GM23248 (cell line): ENCODE results near the gene TUBAL3. TPM values are rescaled to one million over a fixed set of nuclear protein-coding genes. Genes with fewer than 3 reads are reported as not detected.

Experiments
- DNase-seq: peaks from one replicate; pipeline ENCODE4 v3.0.0-alpha.2; 2015
- H2AFZ ChIP-seq: fragments of 200-600 bp; sonication (generic); 2 replicates; pipeline ENCODE4 v1.6.1; 2016; ENCODE audit warnings: antibody characterized with exemption
- H3F3A ChIP-seq: fragments of 200-600 bp; sonication (generic); 2 replicates; pipeline ENCODE4 v1.6.1; 2016; ENCODE audit warnings: mild to moderate bottlenecking, antibody characterized with exemption, mixed run types; ENCODE audit not compliant: insufficient read depth
- H3K27ac ChIP-seq: fragments of 200-600 bp; sonication (generic); 2 replicates; pipeline ENCODE4 v1.5.1; 2016; ENCODE audit warnings: mild to moderate bottlenecking
- H3K27me3 ChIP-seq: fragments of 200-600 bp; sonication (generic); replicated peaks from 2 replicates; pipeline ENCODE4 v1.6.1; 2016; ENCODE audit warnings: mild to moderate bottlenecking; ENCODE audit not compliant: insufficient read depth
- H3K36me3 ChIP-seq: fragments of 200-600 bp; sonication (generic); 2 replicates; pipeline ENCODE4 v1.6.1; 2016; ENCODE audit warnings: low read depth, mild to moderate bottlenecking
- H3K4me1 ChIP-seq: fragments of 200-600 bp; sonication (generic); 2 replicates; pipeline ENCODE4 v1.6.1; 2016; ENCODE audit warnings: mild to moderate bottlenecking; ENCODE audit not compliant: insufficient read depth
- H3K4me2 ChIP-seq: fragments of 200-600 bp; sonication (generic); one replicate; pipeline ENCODE4 v1.6.1; 2016; ENCODE audit warnings: mild to moderate bottlenecking; ENCODE audit not compliant: unreplicated experiment
- H3K4me3 ChIP-seq: fragments of 200-600 bp; sonication (generic); 2 replicates; pipeline ENCODE4 v1.5.1; 2016; ENCODE audit warnings: mild to moderate bottlenecking
- H3K79me2 ChIP-seq: fragments of 200-600 bp; sonication (generic); 2 replicates; pipeline ENCODE4 v1.6.1; 2016; ENCODE audit warnings: mild to moderate bottlenecking; ENCODE audit not compliant: insufficient read depth
- H3K9ac ChIP-seq: fragments of 200-600 bp; sonication (generic); 2 replicates; pipeline ENCODE4 v1.6.1; 2016; ENCODE audit warnings: mild to moderate bottlenecking
- H3K9me2 ChIP-seq: fragments of 200-600 bp; sonication (generic); 2 replicates; pipeline ENCODE4 v1.6.1; 2016; ENCODE audit warnings: mixed run types, mild to moderate bottlenecking, moderate library complexity; ENCODE audit not compliant: insufficient read depth
- H3K9me3 ChIP-seq: fragments of 200-600 bp; sonication (generic); one replicate; pipeline ENCODE4 v1.6.1; 2017; ENCODE audit warnings: low read depth
- H4K20me1 ChIP-seq: fragments of 200-600 bp; sonication (generic); 2 replicates; pipeline ENCODE4 v1.6.0; 2016; ENCODE audit not compliant: insufficient read depth
- EZH2 ChIP-seq: fragments of 200-600 bp; sonication (generic); IDR thresholded peaks from 2 replicates; pipeline ENCODE4 v1.6.1; 2018; ENCODE audit warnings: antibody characterized with exemption, mild to moderate bottlenecking; ENCODE audit not compliant: insufficient read depth, poor library complexity, severe bottlenecking
- EZH2phosphoT487 ChIP-seq: fragments of 200-600 bp; sonication (generic); IDR thresholded peaks from 2 replicates; pipeline ENCODE4 v1.6.1; 2018; ENCODE audit warnings: antibody characterized with exemption, moderate library complexity, mild to moderate bottlenecking, low read depth; ENCODE audit not compliant: insufficient read depth
- WGBS, 2 experiments: methylation state at CpG; one replicate each; pipeline ENCODE4 v1.1.6; 2015 to 2017; ENCODE audit warnings: low lambda C conversion rate in 2 of 2, low coverage in 1 of 2; ENCODE audit errors: missing lambda C conversion rate in 2 of 2; 5-methylcytosine and 5-hydroxymethylcytosine counted together
- in situ Hi-C: fragments of 300-500 bp; cut with MboI; formaldehyde crosslinking; loops from 2 replicates; pipeline ENCODE4 v1.15.0; 2020
- polyA plus RNA-seq: library from polyadenylated mRNA; unstranded; fragments of >200 nt; fragmentation: Nextera tagmentation; extraction: Ambion mirVana; gene quantifications from 2 replicates; pipeline ENCODE4 v1.2.1, GENCODE V29; 2016
- total RNA-seq: library from RNA; depleted of rRNA; stranded (reverse); fragments of >200 nt; shearing (Covaris generic); gene quantifications from 2 replicates; pipeline ENCODE4 v1.2.3, GENCODE V29; 2014

The TUBAL3 gene
- total and polyA plus RNA-seq, 2 experiments from 2014 or later = not detected

- H3K27me3 ChIP-seq = peaks cover 8% of the 10 kb centered on the region
- in situ Hi-C loops = no loop called here
Measured at GRCh38 chr10:5355594-5356301, 48.9 kb downstream of the TUBAL3 start.

GRCh38 chr10:5354068-5354467 lies 50.6 kb downstream of the TUBAL3 start:
- Histone ChIP-seq H3K79me2 (no peaks in the 10 kb centered on the region), H3K36me3 (no peaks in the 10 kb centered on the region), H3K4me1 (no peaks in the 10 kb centered on the region), H3K4me2 (no peak overlapping the region), H3K27ac (no peak overlapping the region), H3F3A (no peaks in the 10 kb centered on the region), H3K9ac (no peak overlapping the region), H2AFZ (no peak overlapping the region), H4K20me1 (no peaks in the 10 kb centered on the region), H3K9me2 (no peaks in the 10 kb centered on the region), H3K27me3 (peaks cover 7% of the 10 kb centered on the region; the same call in 1 of the 2 replicates), H3K9me3 (no peaks in the 10 kb centered on the region), H3K4me3 (no peak overlapping the region)
- DNase-seq = no peak
- in situ Hi-C loops = no loop called here
- WGBS, 2 experiments = 43 to 46% methylated on average over 3 of the region's 3 CpGs
- TF ChIP-seq EZH2 = no peak
- TF ChIP-seq EZH2phosphoT487 = no peak

More at GRCh38 chr10:5355594-5356301, 48.9 kb downstream of the TUBAL3 start:
- Histone ChIP-seq H4K20me1 (no peaks in the 10 kb centered on the region), H3K36me3 (no peaks in the 10 kb centered on the region), H3K4me2 (no peak overlapping the region), H3F3A (no peaks in the 10 kb centered on the region), H3K4me1 (no peaks in the 10 kb centered on the region), H3K9me2 (no peaks in the 10 kb centered on the region), H3K27ac (no peak overlapping the region), H3K9me3 (no peaks in the 10 kb centered on the region), H2AFZ (no peak overlapping the region), H3K79me2 (no peaks in the 10 kb centered on the region), H3K4me3 (no peak overlapping the region), H3K9ac (no peak overlapping the region)
- WGBS, 2 experiments = 82 to 83% methylated on average over 6 of the region's 6 CpGs
- TF ChIP-seq EZH2 (no peak), EZH2phosphoT487 (no peak)
- DNase-seq = no peak

- Histone ChIP-seq H4K20me1 (no peaks in the 10 kb centered on the region), H3K9ac (no peak overlapping the region), H3K4me2 (no peak overlapping the region), H3F3A (no peaks in the 10 kb centered on the region), H3K79me2 (no peaks in the 10 kb centered on the region), H3K9me2 (no peaks in the 10 kb centered on the region), H3K36me3 (no peaks in the 10 kb centered on the region), H3K9me3 (no peaks in the 10 kb centered on the region), H3K4me1 (no peaks in the 10 kb centered on the region), H3K27ac (no peak overlapping the region), H2AFZ (no peak overlapping the region), H3K4me3 (no peak overlapping the region), H3K27me3 (0 out of 2 replicates have a peak, but pooled peaks cover 3% of the 10 kb centered on the region)
- no peak for DNase-seq
- no peak for TF ChIP-seq EZH2
- no peak for TF ChIP-seq EZH2phosphoT487
- WGBS, 2 experiments = 15 to 25% methylated on average over 2 of the region's 2 CpGs
- in situ Hi-C loops = no loop called here
Measured at GRCh38 chr10:5349362-5349761, 55.3 kb downstream of the TUBAL3 start.

- Histone ChIP-seq H3F3A (no peaks in the 10 kb centered on the region), H3K4me3 (no peak overlapping the region), H3K9me2 (no peaks in the 10 kb centered on the region), H2AFZ (no peak overlapping the region), H3K27me3 (0 out of 2 replicates have a peak, but pooled peaks cover 3% of the 10 kb centered on the region), H3K79me2 (no peaks in the 10 kb centered on the region), H3K4me2 (no peak overlapping the region), H3K9me3 (no peaks in the 10 kb centered on the region), H3K9ac (no peak overlapping the region), H4K20me1 (no peaks in the 10 kb centered on the region), H3K36me3 (no peaks in the 10 kb centered on the region), H3K27ac (no peak overlapping the region), H3K4me1 (no peaks in the 10 kb centered on the region)
- 41 to 42% methylated on average over 4 of the region's 4 CpGs for WGBS, 2 experiments
- in situ Hi-C loops = no loop called here
- TF ChIP-seq EZH2 (no peak), EZH2phosphoT487 (no peak)
- no peak for DNase-seq
Measured at GRCh38 chr10:5346881-5347280, 57.7 kb downstream of the TUBAL3 start.
